H9 (cell line): ENCODE measurements around the gene DCXR. TPM values are rescaled to one million over a fixed set of nuclear protein-coding genes. Genes with fewer than 3 reads are reported as not detected.

ENCODE experiments used
- DNase-seq: peaks from one replicate; pipeline ENCODE4 v3.0.0-alpha.2; 2017
- H2AFZ ChIP-seq: one replicate; pipeline ENCODE4 v1.6.1; 2013; ENCODE audit warnings: mild to moderate bottlenecking, low read length, control low read depth, moderate library complexity
- H2AK5ac ChIP-seq: 2 replicates; pipeline ENCODE4 v1.6.1; 2013; ENCODE audit warnings: low read length, control low read depth, mixed read lengths; ENCODE audit not compliant: insufficient read length
- H2BK120ac ChIP-seq: one replicate; pipeline ENCODE4 v1.6.1; 2013; ENCODE audit warnings: low read depth, mild to moderate bottlenecking, low read length, control low read depth, inconsistent platforms; ENCODE audit not compliant: poor library complexity, severe bottlenecking
- H2BK12ac ChIP-seq: 2 replicates; pipeline ENCODE4 v1.6.1; 2013; ENCODE audit warnings: low read length, control low read depth, mixed read lengths, low read depth; ENCODE audit not compliant: insufficient read length
- H2BK15ac ChIP-seq: 2 replicates; pipeline ENCODE4 v1.6.1; 2013; ENCODE audit warnings: low read depth, low read length, control low read depth
- H2BK20ac ChIP-seq: one replicate; pipeline ENCODE4 v1.6.1; 2013; ENCODE audit warnings: low read depth, mild to moderate bottlenecking, low read length, control low read depth, inconsistent platforms; ENCODE audit not compliant: poor library complexity, severe bottlenecking
- H2BK5ac ChIP-seq: 2 replicates; pipeline ENCODE4 v1.6.1; 2013; ENCODE audit warnings: low read length, control low read depth, mixed read lengths; ENCODE audit not compliant: insufficient read length
- H3K14ac ChIP-seq: 2 replicates; pipeline ENCODE4 v1.6.1; 2013; ENCODE audit warnings: low read length, control low read depth; ENCODE audit not compliant: insufficient read depth
- H3K18ac ChIP-seq: 2 replicates; pipeline ENCODE4 v1.6.1; 2013; ENCODE audit warnings: low read depth, mild to moderate bottlenecking, mixed read lengths, low read length, control low read depth; ENCODE audit not compliant: insufficient read length
- H3K23ac ChIP-seq: 2 replicates; pipeline ENCODE4 v1.6.1; 2013; ENCODE audit warnings: low read length, control low read depth, mixed read lengths, low read depth; ENCODE audit not compliant: insufficient read length
- H3K23me2 ChIP-seq: 2 replicates; pipeline ENCODE4 v1.6.1; 2013; ENCODE audit warnings: low read depth, mild to moderate bottlenecking, mixed read lengths, low read length, control low read depth; ENCODE audit not compliant: insufficient read length, poor library complexity, severe bottlenecking
- H3K27ac ChIP-seq: 2 replicates; pipeline ENCODE4 v1.5.1; 2013; ENCODE audit warnings: low read length, control low read depth, mixed read lengths, low read depth; ENCODE audit not compliant: insufficient read length
- H3K27me3 ChIP-seq: 2 replicates; pipeline ENCODE4 v1.6.1; 2013; ENCODE audit warnings: low read length, control low read depth, inconsistent platforms; ENCODE audit not compliant: insufficient read depth
- H3K4ac ChIP-seq: 2 replicates; pipeline ENCODE4 v1.6.1; 2013; ENCODE audit warnings: low read depth, mild to moderate bottlenecking, control low read depth, inconsistent platforms, low read length, moderate library complexity
- H3K4me1 ChIP-seq: 2 replicates; pipeline ENCODE4 v1.6.1; 2013; ENCODE audit warnings: low read length, control low read depth, inconsistent platforms; ENCODE audit not compliant: insufficient read depth
- H3K4me2 ChIP-seq: 2 replicates; pipeline ENCODE4 v1.6.1; 2013; ENCODE audit warnings: low read length, control low read depth, mixed read lengths; ENCODE audit not compliant: insufficient read length, insufficient read depth
- H3K56ac ChIP-seq: 2 replicates; pipeline ENCODE4 v1.6.1; 2013; ENCODE audit warnings: low read depth, mild to moderate bottlenecking, mixed read lengths, low read length, control low read depth; ENCODE audit not compliant: insufficient read length
- H3K79me1 ChIP-seq: 2 replicates; pipeline ENCODE4 v1.6.1; 2013; ENCODE audit warnings: low read depth, mild to moderate bottlenecking, moderate library complexity, low read length, control low read depth, inconsistent platforms; ENCODE audit not compliant: insufficient read depth, poor library complexity, severe bottlenecking
- H3K79me2 ChIP-seq: 2 replicates; pipeline ENCODE4 v1.6.1; 2013; ENCODE audit warnings: low read length, control low read depth, inconsistent platforms; ENCODE audit not compliant: insufficient read depth
- H3K9ac ChIP-seq: 2 replicates; pipeline ENCODE4 v1.6.1; 2013; ENCODE audit warnings: low read length, control low read depth, mixed read lengths; ENCODE audit not compliant: insufficient read length; ENCODE audit errors: extremely low read depth
- H3K9me3 ChIP-seq: one replicate; pipeline ENCODE4 v1.6.1; 2013; ENCODE audit warnings: low read depth, low read length, inconsistent platforms; ENCODE audit not compliant: control insufficient read depth
- H3T11ph ChIP-seq: one replicate; pipeline ENCODE4 v1.6.1; 2013; ENCODE audit warnings: mild to moderate bottlenecking, low read length, control low read depth, inconsistent platforms
- H4K20me1 ChIP-seq: one replicate; pipeline ENCODE4 v1.6.1; 2013; ENCODE audit not compliant: control insufficient read depth, insufficient read length, insufficient read depth
- H4K5ac ChIP-seq: 2 replicates; pipeline ENCODE4 v1.6.1; 2013; ENCODE audit warnings: low read depth, mild to moderate bottlenecking, mixed read lengths, low read length, control low read depth; ENCODE audit not compliant: insufficient read length
- H4K8ac ChIP-seq: replicated peaks from 2 replicates; pipeline ENCODE4 v1.6.1; 2013; ENCODE audit warnings: low read length, control low read depth, mixed read lengths, low read depth; ENCODE audit not compliant: insufficient read length
- H4K91ac ChIP-seq: 2 replicates; pipeline ENCODE4 v1.6.1; 2013; ENCODE audit warnings: low read depth, mild to moderate bottlenecking, moderate library complexity, mixed read lengths, low read length, control low read depth; ENCODE audit not compliant: insufficient read length
- H3K27ac Mint-ChIP-seq, 3 experiments: 2 replicates in 2 of 3; 3 replicates in 1 of 3; pipeline ENCODE4 v1.8.0; 2020 to 2021; ENCODE audit warnings: mixed read lengths in 3 of 3, mild to moderate bottlenecking in 1 of 3, moderate library complexity in 1 of 3
- H3K27me3 Mint-ChIP-seq: 2 replicates; pipeline ENCODE4 v1.8.0; 2021; ENCODE audit warnings: low read depth, mild to moderate bottlenecking, moderate library complexity, mixed read lengths
- H3K36me3 Mint-ChIP-seq, 3 experiments: 2 replicates in 2 of 3; 3 replicates in 1 of 3; pipeline ENCODE4 v1.8.0; 2020 to 2021; ENCODE audit warnings: low read depth in 3 of 3, mixed read lengths in 3 of 3; ENCODE audit not compliant: insufficient read depth in 1 of 3
- H3K4me1 Mint-ChIP-seq, 2 experiments: 2 replicates each; pipeline ENCODE4 v1.8.0; 2020; ENCODE audit warnings: mixed read lengths in 2 of 2
- H3K4me3 Mint-ChIP-seq, 2 experiments: 2 replicates in 1 of 2; 3 replicates in 1 of 2; pipeline ENCODE4 v1.8.0; 2020 to 2021; ENCODE audit warnings: mild to moderate bottlenecking in 2 of 2, mixed read lengths in 2 of 2, moderate library complexity in 1 of 2
- H3K9me3 Mint-ChIP-seq, 2 experiments: 2 replicates in 1 of 2; 3 replicates in 1 of 2; pipeline ENCODE4 v1.8.0; 2020; ENCODE audit warnings: mild to moderate bottlenecking in 2 of 2, mixed read lengths in 2 of 2, moderate library complexity in 1 of 2
- CTCF ChIP-seq: fragments of 200-600 bp; sonication (generic); conservative IDR thresholded peaks from 3 replicates; pipeline ENCODE4 v1.8.0; 2021; ENCODE audit warnings: antibody characterized with exemption, mild to moderate bottlenecking
- WGBS: extraction: QIAGEN DNeasy Blood & Tissue Kit; methylation state at CpG from one replicate; pipeline ENCODE4 v1.1.7; 2013; ENCODE audit warnings: missing lambda C conversion rate, low lambda C conversion rate, mixed read lengths; ENCODE audit not compliant: insufficient read length; ENCODE audit errors: extremely low coverage; 5-methylcytosine and 5-hydroxymethylcytosine counted together
- total RNA-seq: library from RNA; stranded (reverse); gene quantifications from 2 replicates; pipeline ENCODE4 v1.2.1, GENCODE V29; 2021

DCXR gene
- total RNA-seq, 1 experiment from 2014 or later, result 93.6 TPM

DNA sequence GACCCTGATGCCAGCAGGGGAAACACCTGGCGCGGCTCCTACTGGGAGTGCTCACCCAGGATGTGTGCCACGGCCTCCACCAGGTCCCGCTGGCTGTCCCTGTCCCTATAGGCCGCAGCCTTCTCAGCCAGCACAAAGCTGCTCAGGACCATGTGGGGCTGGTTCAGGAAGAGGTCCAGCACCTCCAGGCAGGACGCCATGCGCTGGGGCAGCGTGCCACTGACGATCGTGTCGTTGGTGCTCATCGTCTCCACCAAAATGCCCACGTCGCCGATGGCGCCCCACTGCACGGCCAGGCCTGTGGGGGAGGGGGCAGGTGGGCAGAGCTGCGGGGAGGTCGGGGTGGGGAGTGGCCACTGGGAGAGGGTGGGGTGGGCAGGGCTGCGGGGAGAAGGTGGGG lies 44.0 kb upstream of the DCXR start:
- Histone ChIP-seq H2BK5ac (no peak overlapping the region), H2BK15ac (no peak overlapping the region), H3K23ac (no peak overlapping the region), H2BK120ac (no peak overlapping the region), H2BK20ac (no peak overlapping the region), H4K20me1 (no peaks in the 10 kb centered on the region), H3K56ac (no peak overlapping the region), H2BK12ac (no peak overlapping the region), H3K23me2 (no peaks in the 10 kb centered on the region), H3K18ac (no peak overlapping the region), H3K4me1 (no peaks in the 10 kb centered on the region), H3K9ac (no peak overlapping the region), H3K27ac (no peak overlapping the region), H3K14ac (no peak overlapping the region), H3T11ph (no peak overlapping the region), H3K79me1 (no peaks in the 10 kb centered on the region), H3K27me3 (no peaks in the 10 kb centered on the region), H4K5ac (no peak overlapping the region), H3K4me2 (no peak overlapping the region), H3K9me3 (no peaks in the 10 kb centered on the region), H4K91ac (no peak overlapping the region), H2AK5ac (no peak overlapping the region), H4K8ac (no peak overlapping the region), H3K4ac (no peak overlapping the region), H2AFZ (no peak overlapping the region), H3K79me2 (no peaks in the 10 kb centered on the region)
- no peak for TF ChIP-seq CTCF
- WGBS, result no CpG with 5 or more reads among the region's 20 CpGs
- Mint-ChIP-seq H3K36me3 (peaks cover 24 to 64% (median 56%) of the 10 kb centered on the region in 3 experiments; a peak in 6 of 7 replicates), H3K4me3 (no peak overlapping the region), H3K9me3 (no peaks in the 10 kb centered on the region), H3K4me1 (no peaks in the 10 kb centered on the region; a peak in 2 of 4 replicates), H3K27ac (no peak overlapping the region), H3K27me3 (no peaks in the 10 kb centered on the region)
- DNase-seq, result no peak
